Renal pelvis (tissue), 4 donors: ENCODE measurements around the gene TMEM87A. TPM values are rescaled to one million over a fixed set of nuclear protein-coding genes. Genes with fewer than 3 reads are reported as not detected.

ENCODE experiments used
- DNase-seq: peaks from one replicate; pipeline ENCODE4 v3.0.0-alpha.2; 2013
- polyA plus RNA-seq, 3 donors: library from polyadenylated mRNA; unstranded; fragments of 120-200 nt; gene quantifications; one replicate each; pipeline ENCODE4 v1.2.1, GENCODE V29; 2013; ENCODE audit not compliant: insufficient read length in 3 of 3

TMEM87A gene
- polyA plus RNA-seq, 3 donors: 47.7 to 55.5 (median 55.2) TPM

DNA sequence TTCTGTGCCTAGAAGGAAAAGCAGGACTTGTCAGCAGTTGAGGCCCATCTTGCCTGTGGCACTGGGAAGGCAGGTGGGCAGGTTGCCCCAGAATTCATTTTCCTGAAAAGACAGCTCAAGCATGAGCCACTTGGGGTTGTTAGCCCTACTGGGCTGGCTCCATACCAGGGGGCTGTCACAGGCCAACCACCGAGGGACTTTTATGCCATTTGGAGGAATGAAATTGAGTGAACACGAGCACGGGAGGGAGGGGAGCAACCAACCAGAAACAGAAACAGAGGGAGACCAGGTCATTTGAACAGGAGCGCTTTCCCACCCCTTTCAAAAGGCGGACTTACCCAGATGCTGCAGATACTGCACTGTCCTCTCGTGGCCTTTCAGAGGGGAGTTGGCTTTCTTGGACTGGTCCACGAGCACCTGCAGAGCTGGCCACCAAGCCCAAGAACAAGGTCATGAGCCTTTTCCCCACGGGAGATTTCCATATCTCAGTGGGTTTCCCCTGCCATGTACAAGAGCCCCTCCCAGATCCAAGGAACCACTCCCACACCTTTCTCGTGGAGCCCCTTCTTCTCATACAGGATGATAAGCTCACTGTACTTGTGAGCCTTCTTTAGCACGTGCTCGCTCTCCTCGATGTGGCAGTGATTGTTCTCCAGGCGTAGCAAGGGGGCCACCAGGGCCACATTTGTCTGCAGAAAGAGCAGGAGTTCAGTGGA, 106.8 kb downstream of the TMEM87A start:
- no peak for DNase-seq

DNA sequence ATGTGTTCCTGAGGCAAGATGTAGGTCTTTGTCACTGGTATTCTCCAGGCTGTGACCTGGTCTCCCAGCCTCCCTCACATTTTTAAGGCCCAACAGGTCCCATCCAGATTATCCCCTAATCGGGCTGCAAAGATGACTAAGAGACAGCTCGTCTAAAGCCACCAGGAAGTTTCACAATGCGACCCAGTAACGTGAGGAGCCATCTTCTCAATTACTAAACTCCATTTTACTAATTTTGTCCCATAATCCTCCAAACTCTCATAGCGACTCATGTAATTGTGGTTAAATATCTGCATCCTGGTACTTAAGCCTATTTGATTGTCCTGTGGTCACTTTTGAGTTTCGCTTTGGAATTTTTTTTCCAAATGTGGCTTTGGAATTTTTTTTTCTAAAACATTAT, 108.1 kb downstream of the TMEM87A start:
- DNase-seq: no peak

DNA sequence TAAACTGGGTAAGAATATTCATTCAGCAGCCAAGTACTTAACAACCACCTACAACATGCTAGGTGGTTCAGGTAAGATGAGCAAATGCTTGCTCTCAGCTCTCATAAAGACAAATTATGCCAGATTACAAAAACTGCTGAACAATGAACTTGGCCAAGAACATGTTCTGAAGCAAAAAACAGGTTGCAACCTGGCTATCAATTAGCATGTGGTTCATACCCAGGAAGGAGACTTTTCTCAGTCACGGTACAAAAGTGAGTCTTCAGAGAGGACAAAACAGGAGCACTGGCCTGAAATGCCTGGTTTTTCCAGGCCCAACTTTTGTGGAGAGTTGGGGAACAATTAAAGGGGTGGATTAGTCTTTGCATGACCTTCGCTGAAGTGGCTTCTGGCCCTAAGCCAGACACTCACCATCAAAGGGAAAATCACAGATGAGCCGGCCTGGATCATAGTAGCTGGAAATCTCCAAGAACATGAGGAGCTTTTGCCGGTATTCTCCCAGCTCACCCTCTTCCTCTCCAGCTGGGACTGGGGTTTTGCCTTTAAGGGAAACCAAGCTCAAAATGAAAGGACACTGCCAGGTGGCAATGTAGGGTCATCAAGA, 109.2 kb downstream of the TMEM87A start:
- no peak for DNase-seq

DNA sequence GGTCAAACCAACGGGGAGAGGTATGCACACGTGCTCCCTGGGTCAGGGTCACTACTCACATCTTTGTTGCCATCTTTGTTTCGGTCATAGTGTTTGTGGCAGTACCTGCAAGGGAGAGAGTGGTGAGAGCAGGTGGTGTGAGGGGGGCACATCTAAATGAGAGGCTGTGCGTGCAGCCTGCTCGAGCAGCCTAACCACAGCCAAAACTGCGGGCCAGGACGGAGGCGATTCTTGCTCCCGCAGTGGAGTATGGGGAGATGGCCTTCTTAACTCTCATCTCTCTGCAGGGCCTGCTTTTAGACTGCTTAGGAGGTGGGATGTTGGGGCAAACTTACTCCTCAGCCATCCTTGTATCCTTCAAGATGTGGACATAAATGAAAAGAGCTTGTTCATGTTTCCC, 109.9 kb downstream of the TMEM87A start:
- no peak for DNase-seq

Other genes starting within 250 kb of the TMEM87A start
- gene PLA2G4D, start 178.9 kb downstream of the TMEM87A start, polyA plus RNA-seq: under 1 TPM; 0.04 to 0.22 (median 0.07) TPM
- gene PLA2G4F, start 116.8 kb downstream of the TMEM87A start, polyA plus RNA-seq: 10 to 100 TPM; 24.5 to 37.4 (median 35.3) TPM
- gene VPS39, start 65.1 kb downstream of the TMEM87A start, polyA plus RNA-seq: 10 to 100 TPM; 58.1 to 88.5 (median 83.8) TPM
- gene GANC, start 232 bp downstream of the TMEM87A start, polyA plus RNA-seq: 10 to 100 TPM; 23.8 to 32.4 (median 30.1) TPM
- gene CAPN3, start 86.1 kb upstream of the TMEM87A start, polyA plus RNA-seq: 10 to 100 TPM; 28.7 to 37.7 (median 33.0) TPM
- gene ZNF106, start 217.7 kb upstream of the TMEM87A start, polyA plus RNA-seq: 10 to 100 TPM; 40.6 to 57.9 (median 48.1) TPM
- gene SNAP23, start 222.2 kb upstream of the TMEM87A start, polyA plus RNA-seq: 100 to 1,000 TPM in 1 of 3 donors, 10 to 100 TPM in 2; 91.6 to 123 (median 92.3) TPM